Non-pigmented ciliary epithelial cell (primary cell): ENCODE data around the gene FERMT2.

Experiments
- DNase-seq: peaks from one replicate; pipeline ENCODE4 v3.0.0-alpha.2; 2010; ENCODE audit warnings: low read depth

FERMT2 gene, protein sequence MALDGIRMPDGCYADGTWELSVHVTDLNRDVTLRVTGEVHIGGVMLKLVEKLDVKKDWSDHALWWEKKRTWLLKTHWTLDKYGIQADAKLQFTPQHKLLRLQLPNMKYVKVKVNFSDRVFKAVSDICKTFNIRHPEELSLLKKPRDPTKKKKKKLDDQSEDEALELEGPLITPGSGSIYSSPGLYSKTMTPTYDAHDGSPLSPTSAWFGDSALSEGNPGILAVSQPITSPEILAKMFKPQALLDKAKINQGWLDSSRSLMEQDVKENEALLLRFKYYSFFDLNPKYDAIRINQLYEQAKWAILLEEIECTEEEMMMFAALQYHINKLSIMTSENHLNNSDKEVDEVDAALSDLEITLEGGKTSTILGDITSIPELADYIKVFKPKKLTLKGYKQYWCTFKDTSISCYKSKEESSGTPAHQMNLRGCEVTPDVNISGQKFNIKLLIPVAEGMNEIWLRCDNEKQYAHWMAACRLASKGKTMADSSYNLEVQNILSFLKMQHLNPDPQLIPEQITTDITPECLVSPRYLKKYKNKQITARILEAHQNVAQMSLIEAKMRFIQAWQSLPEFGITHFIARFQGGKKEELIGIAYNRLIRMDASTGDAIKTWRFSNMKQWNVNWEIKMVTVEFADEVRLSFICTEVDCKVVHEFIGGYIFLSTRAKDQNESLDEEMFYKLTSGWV

DNA sequence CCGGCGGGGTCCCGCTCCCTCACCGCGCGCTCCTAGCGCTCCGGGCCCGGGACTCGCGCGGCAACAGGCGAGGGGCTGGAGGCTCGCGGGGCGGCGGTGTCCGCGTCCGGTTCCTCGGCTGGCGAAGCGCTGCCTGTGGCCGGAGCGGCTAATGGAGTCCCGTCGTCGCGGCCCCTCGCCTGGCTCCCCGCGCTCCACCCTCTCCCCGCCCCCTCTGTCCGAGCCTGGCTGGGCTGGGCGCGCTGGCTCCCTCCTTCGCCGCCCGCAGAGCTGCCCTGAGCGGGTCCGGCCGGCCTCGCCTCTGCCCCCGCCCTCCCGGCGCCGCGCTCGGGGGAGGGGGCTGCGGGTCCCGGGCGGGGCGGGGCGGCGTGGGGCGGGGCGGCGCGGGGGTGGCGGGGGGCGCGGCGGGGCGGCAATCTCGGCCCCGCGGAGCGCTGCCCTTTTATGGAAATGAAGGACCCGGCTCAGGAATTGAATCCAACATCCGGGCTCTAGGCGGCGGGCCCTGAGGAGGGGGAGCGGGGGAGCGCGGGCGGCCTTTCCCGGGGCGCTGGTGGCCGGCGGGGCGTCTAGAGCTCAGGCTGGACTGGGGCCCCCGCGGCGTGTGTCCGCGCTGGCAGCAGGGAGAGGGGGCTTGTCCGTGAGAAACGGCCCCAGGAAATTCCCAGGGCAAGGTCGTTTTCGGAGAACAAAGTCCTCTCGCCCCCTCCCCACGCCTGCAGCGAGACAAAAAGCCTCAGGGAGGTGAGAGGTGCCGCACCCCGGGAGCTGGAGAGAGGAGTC lies at the start of gene FERMT2:
Gene FERMT2, minus strand, starts transcription at position 153 of the 783 bp plus-strand sequence. CDS start 482 bp downstream, outside the sequence.
- DNase-seq: no peak

- peak; percentile 57 for DNase-seq
Measured at GRCh38 chr14:52998376-52999015, 47.6 kb upstream of the FERMT2 start.

GRCh38 chr14:52996493-52996892 lies 45.6 kb upstream of the FERMT2 start:
- DNase-seq: no peak

DNA sequence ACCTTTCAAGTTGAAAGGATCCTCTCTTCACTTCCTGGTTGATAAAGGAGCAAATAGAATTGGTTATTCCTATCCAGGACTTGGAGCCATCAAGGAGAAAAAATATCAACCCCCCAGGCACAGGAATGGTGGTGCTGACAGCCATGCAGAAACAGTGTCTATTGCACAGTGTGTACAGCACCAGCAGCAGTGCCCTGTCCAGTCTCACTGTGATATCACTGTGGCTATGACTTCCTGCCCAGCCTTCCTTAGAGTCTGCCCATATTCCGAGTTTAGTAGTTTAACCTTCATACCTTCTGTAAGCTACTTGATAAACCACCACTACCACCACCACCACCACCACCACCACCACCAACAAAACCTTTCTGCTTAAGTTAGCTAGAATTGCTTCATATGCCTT lies 45.1 kb upstream of the FERMT2 start:
- DNase-seq: no peak

- DNase-seq: no peak
Measured at GRCh38 chr14:52992236-52992870, 41.5 kb upstream of the FERMT2 start.

- no peak for DNase-seq
Measured at GRCh38 chr14:52988139-52988538, 37.3 kb upstream of the FERMT2 start.

DNA sequence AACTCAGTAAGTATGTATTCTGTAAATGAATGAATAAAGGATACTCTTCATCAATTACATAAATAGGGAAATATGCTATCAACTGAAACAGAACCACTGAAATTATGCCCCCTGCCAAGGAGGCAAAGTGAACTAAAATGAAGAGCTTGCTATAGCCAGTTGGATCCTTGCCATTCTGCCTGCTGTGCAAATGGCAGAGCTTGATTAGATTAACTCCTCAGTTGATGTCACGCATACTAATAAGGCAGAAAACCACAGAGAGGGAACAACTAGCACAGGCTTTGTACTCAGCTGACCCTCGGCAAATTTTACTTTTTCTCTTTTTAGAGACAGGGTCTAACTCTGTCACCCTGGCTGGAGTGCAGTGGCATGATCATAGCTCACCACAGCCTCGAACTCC lies 36.7 kb upstream of the FERMT2 start:
- no peak for DNase-seq

DNA sequence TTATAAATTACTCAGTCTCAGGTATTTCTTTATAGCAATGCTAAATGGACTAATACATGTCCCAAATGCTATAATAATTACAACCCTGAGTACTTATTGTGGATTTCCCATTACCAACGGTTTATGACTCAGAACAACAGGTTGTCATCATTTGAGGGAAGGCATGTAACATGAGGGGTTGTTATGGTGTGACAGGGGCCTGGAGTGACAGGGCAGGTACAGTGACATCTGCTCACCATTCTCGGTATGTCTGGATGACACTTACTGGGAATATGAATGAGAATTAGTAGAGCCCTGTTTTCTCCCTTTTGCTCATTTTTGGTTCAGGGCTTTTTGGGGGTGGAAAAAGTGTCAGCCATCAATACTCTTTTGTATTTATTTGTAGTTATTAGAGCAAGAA lies 36.2 kb upstream of the FERMT2 start:
- no peak for DNase-seq

DNA sequence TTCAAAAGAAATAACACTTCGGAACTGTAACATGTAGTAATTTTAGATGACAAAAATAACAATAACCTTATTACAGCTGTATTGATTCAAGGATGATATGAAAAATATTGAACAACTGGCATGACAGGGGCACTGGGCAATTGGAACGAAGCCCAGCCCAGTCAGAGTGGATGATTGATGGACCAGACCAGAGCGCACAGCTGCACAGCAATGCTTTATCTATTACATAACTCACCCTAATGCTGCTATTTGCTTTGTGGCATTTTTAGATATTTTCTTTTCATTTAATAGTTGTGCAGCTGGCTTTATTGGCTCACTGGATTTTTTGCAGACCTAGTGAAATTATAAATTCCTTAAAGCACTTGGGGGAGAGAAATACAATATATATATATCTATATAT lies 26.9 kb upstream of the FERMT2 start:
- no peak for DNase-seq

- DNase-seq: no peak
Measured at GRCh38 chr14:52974406-52974805, 23.6 kb upstream of the FERMT2 start.

GRCh38 chr14:52961060-52961639 lies 10.3 kb upstream of the FERMT2 start:
- DNase-seq: no peak

- no peak for DNase-seq
Measured at GRCh38 chr14:52960627-52961026, 9.8 kb upstream of the FERMT2 start.

GRCh38 chr14:52954346-52955214 lies 3.7 kb upstream of the FERMT2 start:
- DNase-seq: no peak

DNA sequence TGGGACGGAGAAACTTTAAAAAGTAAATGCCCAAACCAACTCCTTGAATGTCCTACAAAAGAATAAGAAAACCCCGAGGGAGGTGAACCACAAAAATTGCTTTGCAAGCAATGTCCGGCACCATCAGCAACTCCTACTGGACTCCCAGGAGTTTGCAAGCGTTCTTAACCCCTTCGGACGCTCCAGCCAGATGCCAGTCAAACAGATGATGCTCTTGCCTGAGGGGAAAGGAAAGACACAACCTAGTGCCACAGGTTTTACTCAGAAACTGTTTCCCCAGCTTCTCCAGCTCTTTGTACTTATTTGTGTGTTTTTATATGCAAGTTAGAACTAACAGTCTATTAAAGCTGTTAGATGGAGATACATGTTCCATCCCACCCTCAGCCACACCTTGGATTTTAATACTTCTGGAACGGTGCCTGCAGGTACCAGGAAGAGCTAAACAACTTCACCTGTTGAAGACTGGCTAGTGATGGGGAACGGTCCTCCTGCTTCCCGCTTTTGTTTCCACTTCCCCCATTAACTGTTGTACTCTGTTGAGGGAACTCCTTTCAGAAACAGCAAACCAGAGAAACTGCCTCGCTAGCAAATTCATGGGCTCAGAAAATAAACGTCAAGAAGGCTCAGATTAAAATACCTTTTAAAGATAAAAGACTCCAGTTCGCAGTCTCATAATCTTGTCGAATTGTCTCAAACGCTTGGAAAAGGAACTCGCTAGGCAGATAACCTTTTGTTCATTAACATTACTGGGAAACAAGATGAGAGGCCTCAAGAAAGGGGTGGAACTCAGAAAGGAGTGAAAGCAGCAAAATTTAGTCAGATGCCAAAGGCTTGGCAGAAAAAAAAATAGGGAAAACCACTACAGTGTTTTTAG lies 1.1 kb upstream of the FERMT2 start:
- peak; percentile 54 for DNase-seq

GRCh38 chr14:52950410-52950897 lies 396 bp downstream of the FERMT2 start:
- no peak for DNase-seq

DNA sequence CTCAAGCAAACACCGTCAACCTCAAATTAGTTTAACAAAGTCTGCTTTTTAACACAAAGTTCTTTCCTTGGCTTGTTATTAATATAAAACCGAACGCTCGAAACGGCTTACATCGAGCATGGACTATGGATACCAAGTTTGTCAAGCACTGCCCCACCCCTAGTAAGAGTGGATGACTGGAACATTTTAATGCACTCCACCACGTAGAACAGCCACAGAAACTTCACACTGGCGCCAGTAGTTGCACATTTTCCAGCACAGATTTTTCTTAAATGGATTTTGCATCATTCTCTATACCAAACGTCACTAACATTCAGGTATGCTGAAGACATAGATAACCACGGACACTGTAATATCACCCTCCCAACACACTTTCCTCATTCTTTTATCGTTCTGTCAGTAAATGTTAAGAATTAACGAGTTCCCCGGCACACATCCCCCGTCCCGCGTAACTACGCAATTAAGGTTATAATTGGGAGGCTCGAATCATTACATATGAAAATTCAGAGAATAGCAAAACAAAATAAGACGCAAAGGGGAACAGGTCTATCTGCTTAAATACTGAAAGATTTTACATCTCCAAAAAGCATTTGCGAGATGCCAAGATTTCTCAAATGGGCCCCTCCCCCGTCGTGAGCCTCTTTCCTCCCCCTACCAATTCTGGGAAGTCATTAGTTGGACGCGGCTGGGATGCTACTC lies 990 bp downstream of the FERMT2 start:
- DNase-seq: no peak

DNA sequence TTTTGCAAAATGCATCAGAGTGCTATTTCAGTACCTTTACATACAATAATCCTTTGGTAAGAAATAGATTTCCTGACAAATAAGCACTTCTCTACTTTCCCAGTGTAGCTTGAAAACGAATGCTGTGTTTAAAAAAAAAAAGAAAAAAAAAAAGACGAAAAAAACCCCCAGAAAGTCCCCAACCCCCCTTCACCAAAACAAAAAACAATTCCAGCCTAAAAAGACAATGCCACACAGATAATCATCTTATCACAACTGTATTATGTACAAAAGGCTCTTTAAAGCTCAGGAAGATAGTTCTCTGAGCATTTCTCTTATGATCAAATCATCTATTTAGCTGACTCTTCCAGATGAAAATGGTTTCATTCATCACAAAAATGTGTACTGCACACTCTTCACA lies 1.6 kb downstream of the FERMT2 start:
- no peak for DNase-seq

- no peak for DNase-seq
Measured at GRCh38 chr14:52948836-52949235, 2.0 kb downstream of the FERMT2 start.

DNA sequence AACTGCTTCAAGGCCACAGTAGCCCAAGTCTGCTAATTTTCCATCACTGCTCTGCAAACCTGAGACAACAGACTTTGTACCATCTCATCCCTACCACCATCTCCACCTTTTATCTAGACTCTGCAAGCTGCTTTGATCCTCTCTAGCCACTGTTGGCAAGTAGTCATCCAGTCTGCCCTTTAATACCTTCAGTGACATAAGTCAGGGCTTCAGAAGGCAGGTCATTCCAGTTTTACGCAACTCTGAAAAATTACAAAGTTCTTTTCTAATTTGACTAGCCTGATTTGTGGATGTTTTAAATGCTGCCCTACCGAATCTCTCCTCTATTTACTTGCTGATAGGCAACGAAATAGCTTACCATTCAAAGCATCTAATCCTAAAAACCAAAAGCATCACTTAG lies 2.8 kb downstream of the FERMT2 start:
- no peak for DNase-seq
